KMS-11 (cell line): ENCODE data around the gene RANBP1.

ENCODE experiments used
- H2AFZ ChIP-seq: fragments of 200-600 bp; sonication (generic); 2 replicates; pipeline ENCODE4 v1.6.1; 2016; ENCODE audit warnings: antibody characterized with exemption, mixed run types, low read depth
- H3K27ac ChIP-seq: fragments of 200-600 bp; sonication (generic); 2 replicates; pipeline ENCODE4 v1.6.1; 2016; ENCODE audit warnings: mild to moderate bottlenecking, mixed run types
- H3K27me3 ChIP-seq: fragments of 200-600 bp; sonication (generic); 2 replicates; pipeline ENCODE4 v1.6.1; 2017; ENCODE audit warnings: mild to moderate bottlenecking, low read depth, mixed run types, moderate library complexity; ENCODE audit not compliant: insufficient read depth
- H3K36me3 ChIP-seq: fragments of 200-600 bp; sonication (generic); 2 replicates; pipeline ENCODE4 v1.6.1; 2017; ENCODE audit warnings: mild to moderate bottlenecking, mixed run types; ENCODE audit not compliant: insufficient read depth
- H3K4me1 ChIP-seq: fragments of 200-600 bp; sonication (generic); 2 replicates; pipeline ENCODE4 v1.6.1; 2016; ENCODE audit warnings: mild to moderate bottlenecking, low read depth, mixed run types; ENCODE audit not compliant: poor library complexity, severe bottlenecking
- H3K4me2 ChIP-seq: fragments of 200-600 bp; sonication (generic); 2 replicates; pipeline ENCODE4 v1.7.0; 2016; ENCODE audit warnings: mild to moderate bottlenecking, mixed run types
- H3K4me3 ChIP-seq: fragments of 200-600 bp; sonication (generic); IDR thresholded peaks from 2 replicates; pipeline ENCODE4 v1.6.1; 2017; ENCODE audit warnings: low read depth, low read length, mixed read lengths; ENCODE audit not compliant: insufficient read depth
- H3K79me2 ChIP-seq: fragments of 200-600 bp; sonication (generic); 2 replicates; pipeline ENCODE4 v1.6.1; 2016; ENCODE audit warnings: low read depth, mixed run types; ENCODE audit not compliant: insufficient read depth
- H3K9ac ChIP-seq: fragments of 200-600 bp; sonication (generic); 2 replicates; pipeline ENCODE4 v1.6.1; 2016; ENCODE audit warnings: mild to moderate bottlenecking, mixed run types
- H4K20me1 ChIP-seq: fragments of 200-600 bp; sonication (generic); 2 replicates; pipeline ENCODE4 v1.6.1; 2016; ENCODE audit warnings: mild to moderate bottlenecking, mixed run types; ENCODE audit not compliant: insufficient read depth
- TF ChIP-seq, protein P1 (sequence below): fragments of 200-600 bp; sonication (generic); conservative IDR thresholded peaks from 2 replicates; pipeline ENCODE4 v1.6.1; 2017; ENCODE audit warnings: low read depth, mild to moderate bottlenecking, antibody characterized with exemption, low read length, moderate library complexity, mixed read lengths

RANBP1 gene

DNA sequence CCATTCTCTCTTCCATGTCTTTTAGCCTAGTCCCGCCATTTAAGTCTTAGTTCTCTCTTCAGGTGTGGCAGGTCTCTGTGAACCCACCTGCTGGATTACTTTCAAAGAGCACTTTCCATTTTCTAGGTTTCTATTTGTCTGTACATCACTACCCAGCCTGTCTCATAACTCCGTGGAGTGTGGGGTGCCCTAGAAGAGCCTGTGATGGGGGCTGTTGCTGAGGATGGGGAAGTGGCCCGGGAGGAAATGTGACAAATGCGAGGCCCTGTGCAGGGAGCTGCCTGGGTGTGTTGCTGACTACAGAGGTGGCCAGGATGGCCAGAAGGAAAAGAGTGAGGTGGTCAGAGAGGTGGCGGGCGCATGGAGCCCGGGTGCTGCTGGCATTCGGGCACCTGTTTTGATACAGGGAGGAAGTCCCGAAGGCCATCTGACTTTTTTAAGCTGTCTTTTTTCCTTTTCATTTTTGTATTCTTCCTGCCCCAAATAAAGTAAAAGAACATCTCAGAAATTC lies 25.1 kb upstream of the RANBP1 start:
- Histone ChIP-seq H3K9ac (no peak overlapping the region), H3K4me1 (no peaks in the 10 kb centered on the region), H3K4me3 (no peak overlapping the region), H3K27me3 (no peaks in the 10 kb centered on the region), H3K79me2 (no peaks in the 10 kb centered on the region), H4K20me1 (no peaks in the 10 kb centered on the region), H3K36me3 (peaks cover 7% of the 10 kb centered on the region; the same call in 1 of the 2 replicates), H3K4me2 (no peak overlapping the region), H3K27ac (no peak overlapping the region), H2AFZ (no peak overlapping the region)
- TF ChIP-seq, protein P1, sequence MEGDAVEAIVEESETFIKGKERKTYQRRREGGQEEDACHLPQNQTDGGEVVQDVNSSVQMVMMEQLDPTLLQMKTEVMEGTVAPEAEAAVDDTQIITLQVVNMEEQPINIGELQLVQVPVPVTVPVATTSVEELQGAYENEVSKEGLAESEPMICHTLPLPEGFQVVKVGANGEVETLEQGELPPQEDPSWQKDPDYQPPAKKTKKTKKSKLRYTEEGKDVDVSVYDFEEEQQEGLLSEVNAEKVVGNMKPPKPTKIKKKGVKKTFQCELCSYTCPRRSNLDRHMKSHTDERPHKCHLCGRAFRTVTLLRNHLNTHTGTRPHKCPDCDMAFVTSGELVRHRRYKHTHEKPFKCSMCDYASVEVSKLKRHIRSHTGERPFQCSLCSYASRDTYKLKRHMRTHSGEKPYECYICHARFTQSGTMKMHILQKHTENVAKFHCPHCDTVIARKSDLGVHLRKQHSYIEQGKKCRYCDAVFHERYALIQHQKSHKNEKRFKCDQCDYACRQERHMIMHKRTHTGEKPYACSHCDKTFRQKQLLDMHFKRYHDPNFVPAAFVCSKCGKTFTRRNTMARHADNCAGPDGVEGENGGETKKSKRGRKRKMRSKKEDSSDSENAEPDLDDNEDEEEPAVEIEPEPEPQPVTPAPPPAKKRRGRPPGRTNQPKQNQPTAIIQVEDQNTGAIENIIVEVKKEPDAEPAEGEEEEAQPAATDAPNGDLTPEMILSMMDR, result no peak

DNA sequence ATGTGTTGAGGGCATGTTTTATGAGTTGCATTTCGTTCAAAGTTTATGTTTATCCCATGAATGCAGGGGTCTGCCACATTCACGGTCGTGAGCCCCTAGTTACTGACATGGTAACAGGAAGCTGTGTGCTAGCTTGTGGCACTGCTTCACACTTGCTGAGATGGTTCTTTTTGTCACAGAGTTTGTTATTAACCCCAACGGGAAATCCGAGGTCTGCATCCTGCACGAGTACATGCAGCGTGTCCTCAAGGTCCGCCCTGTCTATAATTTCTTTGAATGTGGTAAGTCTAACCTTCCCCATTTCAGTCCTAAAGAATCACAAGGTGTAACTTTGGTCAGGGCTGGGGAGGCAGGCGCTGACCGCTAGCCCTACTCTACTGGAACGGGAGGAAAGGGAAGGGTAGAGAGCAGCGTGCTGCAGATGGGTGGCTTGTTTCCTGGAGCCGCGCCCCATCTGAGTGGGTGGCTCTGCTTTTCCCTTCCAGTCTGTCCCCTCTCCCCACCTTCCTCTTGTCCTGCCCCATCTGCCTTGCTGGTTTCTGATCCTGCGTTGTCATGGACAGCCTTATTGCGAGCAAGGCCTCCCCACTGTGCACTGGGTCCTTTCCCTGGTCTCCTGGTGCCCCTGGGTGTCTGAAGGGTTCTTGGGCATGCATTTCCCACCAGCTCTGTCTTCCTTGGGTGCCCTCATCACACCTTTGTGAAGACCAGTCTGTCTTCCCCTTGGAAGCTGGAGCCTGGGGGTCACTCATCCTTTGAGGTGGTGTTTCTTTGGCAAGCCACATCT lies 24.0 kb upstream of the RANBP1 start:
- Histone ChIP-seq H4K20me1 (no peaks in the 10 kb centered on the region), H3K4me3 (no peak overlapping the region), H2AFZ (no peak overlapping the region), H3K9ac (no peak overlapping the region), H3K27me3 (no peaks in the 10 kb centered on the region), H3K4me2 (no peak overlapping the region), H3K36me3 (peaks cover 11% of the 10 kb centered on the region; the same call in 1 of the 2 replicates), H3K27ac (no peak overlapping the region), H3K79me2 (no peaks in the 10 kb centered on the region), H3K4me1 (no peaks in the 10 kb centered on the region)
- TF ChIP-seq, protein P1, result no peak

DNA sequence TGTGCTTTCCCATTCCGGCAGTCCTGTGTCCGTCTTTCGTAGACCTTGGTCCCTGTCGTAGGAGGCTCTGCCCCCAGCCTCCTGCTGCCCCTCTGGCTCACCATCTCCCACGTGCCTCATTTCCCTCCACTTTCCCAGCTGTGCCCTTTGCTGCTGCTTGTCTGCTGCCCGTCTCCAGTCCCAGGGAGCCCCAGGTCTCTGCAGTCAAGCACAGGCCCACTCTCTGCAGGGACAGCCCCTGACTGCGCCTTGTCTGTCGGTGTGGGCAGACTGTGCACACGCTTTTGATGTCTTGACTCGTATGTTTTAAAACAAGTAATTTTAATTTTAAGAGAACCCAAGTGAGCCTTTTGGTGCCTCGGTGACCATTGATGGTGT lies 23.4 kb upstream of the RANBP1 start:
- Histone ChIP-seq H2AFZ (no peak overlapping the region), H4K20me1 (no peaks in the 10 kb centered on the region), H3K9ac (no peak overlapping the region), H3K4me2 (no peak overlapping the region), H3K27ac (no peak overlapping the region), H3K79me2 (no peaks in the 10 kb centered on the region), H3K4me3 (no peak overlapping the region), H3K27me3 (no peaks in the 10 kb centered on the region), H3K4me1 (no peaks in the 10 kb centered on the region), H3K36me3 (peaks cover 11% of the 10 kb centered on the region; the same call in 1 of the 2 replicates)
- TF ChIP-seq, protein P1, result no peak

DNA sequence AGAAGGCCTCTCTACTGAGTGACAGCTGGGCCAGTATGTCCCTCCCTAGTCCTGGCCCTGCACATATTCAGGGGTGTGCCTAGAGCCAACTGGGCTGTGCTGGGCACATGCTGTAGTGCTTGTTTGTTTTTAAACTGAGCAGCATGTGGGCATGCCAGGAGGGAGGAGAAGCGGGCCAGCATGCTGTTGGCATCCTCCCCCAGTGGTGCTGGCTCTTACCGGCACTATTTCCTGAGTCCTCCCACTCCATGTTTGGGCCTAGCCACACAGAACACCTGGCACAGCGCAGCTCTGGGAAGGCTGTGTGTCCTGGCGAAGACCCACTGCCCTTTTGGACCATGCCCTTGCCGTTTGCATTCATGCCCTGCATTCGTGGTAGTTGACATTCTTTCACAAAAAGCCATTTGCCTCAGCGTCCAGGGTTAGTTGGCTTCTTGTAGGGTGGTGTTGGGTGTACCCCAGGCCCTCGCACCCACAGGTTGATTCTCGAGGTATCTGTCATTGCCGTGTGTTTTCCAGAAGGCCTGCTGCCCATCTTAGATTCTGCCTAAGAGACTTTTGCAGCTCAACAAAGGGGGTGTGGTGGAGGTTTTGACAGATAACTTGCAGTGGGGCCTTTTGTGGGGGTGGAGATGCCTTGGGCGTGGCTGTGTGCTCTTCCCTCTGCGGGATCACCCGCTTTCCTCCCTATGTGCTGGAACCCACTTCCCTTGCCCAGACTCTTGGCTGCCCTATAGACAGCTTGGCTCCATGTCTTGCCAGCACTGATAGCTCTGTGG lies 22.3 kb upstream of the RANBP1 start:
- TF ChIP-seq, protein P1, result no peak
- Histone ChIP-seq H3K36me3 (peaks cover 17% of the 10 kb centered on the region; the same call in 1 of the 2 replicates), H4K20me1 (no peaks in the 10 kb centered on the region), H3K27me3 (no peaks in the 10 kb centered on the region), H3K79me2 (no peaks in the 10 kb centered on the region), H3K4me1 (no peaks in the 10 kb centered on the region), H3K27ac (no peak overlapping the region), H3K9ac (no peak overlapping the region), H3K4me2 (no peak overlapping the region), H3K4me3 (no peak overlapping the region), H2AFZ (no peak overlapping the region)
